GDM1 (cell line): ENCODE measurements around the gene NRP2.

Experiments used
- DNase-seq: peaks from one replicate; lab custom pipeline; 2025; lab: John Stamatoyannopoulos, UW

NRP2 gene

DNA sequence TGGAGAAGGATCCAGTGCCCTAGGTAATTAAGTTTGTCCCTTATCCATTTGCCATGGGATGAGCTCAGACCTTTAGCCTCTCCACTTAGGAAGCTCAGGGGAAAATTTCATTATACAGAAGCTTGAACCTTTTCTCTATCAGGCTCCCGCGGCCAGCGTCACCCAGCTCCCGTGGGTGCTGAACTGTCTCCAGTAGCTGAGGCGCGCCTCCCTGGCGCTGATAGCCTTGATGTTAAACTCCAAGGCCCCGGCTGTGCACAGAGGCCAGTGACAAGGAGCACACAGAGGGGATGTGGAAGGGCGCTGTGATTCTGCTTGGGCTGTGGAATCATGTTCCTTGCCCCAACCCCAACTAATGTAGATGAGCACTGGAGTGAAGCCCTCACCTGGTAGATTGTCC lies 50.8 kb downstream of the NRP2 start:
- DNase-seq, result no peak

DNA sequence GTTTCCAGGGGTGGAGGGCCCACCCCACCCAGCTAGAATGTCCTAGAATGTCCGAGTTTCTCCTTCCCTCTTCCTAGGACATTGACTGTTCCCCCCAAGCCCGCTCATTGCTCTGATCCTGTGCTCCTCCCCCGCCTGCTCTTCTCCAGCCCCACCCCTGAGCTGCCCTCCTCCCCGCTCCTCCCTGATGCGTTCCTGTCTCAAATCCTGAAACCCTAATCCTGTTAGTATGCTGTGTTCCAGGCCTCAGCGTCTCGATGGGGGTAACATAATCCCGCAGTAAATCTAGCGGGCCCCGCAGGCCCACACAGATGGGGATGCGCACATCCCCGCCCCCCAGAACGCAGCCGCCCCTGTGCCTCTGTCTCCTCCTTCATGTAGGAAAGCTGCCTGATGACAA lies 51.3 kb downstream of the NRP2 start:
- DNase-seq, result no peak

- DNase-seq, result peak; percentile 61
These were observed 52.2 kb downstream of the NRP2 start for GRCh38 chr2:205734436-205735037.

DNA sequence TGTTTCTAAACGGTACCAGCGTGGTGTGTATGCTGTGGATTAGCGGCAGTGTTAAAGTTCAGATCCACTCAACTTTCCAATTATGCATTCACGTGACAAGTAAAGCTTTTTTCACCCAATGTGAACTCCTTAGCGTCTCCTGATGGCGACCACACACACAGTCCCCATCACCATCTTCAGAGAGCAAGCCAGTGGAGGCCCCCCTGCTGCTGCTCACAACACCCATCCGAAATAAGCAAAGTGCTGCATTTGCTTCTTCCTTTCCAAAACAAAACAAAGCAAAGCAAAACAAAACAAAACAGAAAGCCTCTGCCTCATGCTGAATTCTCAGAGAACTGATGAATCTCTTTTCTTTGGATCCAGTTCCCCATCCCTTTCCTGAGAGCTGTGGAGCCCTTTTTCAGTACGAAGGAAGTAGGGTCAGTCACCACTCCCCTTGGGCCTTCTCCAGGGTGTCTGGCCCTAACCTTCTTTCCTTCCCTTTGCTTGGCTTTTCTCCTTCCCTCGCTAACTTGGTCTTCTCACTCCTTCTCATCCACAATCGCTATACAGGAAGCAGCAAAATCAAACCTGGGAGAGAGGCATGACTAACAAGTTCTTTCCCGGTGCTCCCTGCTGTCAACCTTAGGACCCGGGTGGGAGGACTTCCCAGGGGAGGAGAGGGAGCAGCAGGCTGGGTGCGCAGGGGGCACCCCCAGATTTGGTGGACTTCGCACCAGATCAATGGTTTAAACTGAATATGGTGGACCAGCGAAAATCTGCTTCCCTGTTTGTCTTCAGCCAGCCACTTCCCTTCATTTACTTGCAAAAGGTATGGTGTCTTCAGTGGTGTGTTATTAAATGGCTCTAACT lies 56.0 kb downstream of the NRP2 start:
- no peak for DNase-seq

DNA sequence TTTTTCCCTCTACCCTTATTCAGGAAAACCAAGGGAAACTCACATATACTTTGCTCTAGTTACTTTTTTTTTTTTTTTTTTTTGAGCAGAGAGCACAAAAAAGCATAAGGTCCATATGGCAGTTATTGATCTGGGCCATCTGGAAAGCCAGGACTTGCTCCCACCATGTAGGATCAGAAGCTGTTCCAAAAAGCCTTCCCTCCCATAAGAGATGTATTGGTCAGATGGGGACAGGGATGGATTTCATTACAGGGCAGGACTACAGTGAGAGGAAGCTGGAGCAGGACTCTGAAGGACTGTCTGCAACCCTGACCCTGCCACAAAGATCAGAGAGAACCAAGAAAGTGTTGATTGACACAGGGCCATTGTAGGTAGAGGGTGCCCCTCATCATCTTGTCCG lies 57.3 kb downstream of the NRP2 start:
- DNase-seq, result no peak

- DNase-seq, result no peak
These were observed 58.1 kb downstream of the NRP2 start for GRCh38 chr2:205740381-205740780.

- no peak for DNase-seq
These were observed 59.1 kb downstream of the NRP2 start for GRCh38 chr2:205741256-205741978.

DNA sequence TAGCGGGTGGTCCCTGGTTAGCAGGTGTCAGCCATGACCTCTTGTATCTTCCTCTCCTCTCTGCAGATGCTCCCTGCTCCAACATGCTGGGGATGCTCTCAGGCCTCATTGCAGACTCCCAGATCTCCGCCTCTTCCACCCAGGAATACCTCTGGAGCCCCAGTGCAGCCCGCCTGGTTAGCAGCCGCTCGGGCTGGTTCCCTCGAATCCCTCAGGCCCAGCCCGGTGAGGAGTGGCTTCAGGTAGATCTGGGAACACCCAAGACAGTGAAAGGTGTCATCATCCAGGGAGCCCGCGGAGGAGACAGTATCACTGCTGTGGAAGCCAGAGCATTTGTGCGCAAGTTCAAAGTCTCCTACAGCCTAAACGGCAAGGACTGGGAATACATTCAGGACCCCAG lies 60.8 kb downstream of the NRP2 start:
- DNase-seq, result no peak

DNA sequence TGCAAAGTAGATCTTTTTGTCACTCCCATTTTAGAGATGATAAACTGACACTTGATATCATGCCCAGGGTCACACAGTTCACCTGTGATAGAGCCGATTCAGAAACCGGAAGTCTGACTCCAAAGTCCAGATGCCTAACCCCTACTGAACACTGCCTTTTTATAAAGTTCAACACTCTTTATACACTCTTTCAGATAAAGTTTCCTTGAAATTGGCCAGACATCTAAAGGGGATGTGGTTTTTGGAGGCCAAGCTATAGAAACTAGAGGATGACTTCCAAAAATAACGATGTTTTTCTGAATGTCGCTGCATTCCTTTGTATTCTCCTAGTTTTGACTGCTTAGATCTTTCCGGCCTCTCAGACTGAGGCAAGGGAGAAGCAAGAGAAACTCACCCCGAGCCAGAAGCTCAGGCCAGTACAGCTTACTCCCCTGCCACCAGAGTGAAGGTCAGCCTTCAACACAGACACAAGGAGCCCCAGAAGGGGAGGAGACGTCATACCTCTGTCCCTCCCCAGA lies 61.8 kb downstream of the NRP2 start:
- DNase-seq, result no peak

- no peak for DNase-seq
These were observed 63.5 kb downstream of the NRP2 start for GRCh38 chr2:205745661-205746419.

DNA sequence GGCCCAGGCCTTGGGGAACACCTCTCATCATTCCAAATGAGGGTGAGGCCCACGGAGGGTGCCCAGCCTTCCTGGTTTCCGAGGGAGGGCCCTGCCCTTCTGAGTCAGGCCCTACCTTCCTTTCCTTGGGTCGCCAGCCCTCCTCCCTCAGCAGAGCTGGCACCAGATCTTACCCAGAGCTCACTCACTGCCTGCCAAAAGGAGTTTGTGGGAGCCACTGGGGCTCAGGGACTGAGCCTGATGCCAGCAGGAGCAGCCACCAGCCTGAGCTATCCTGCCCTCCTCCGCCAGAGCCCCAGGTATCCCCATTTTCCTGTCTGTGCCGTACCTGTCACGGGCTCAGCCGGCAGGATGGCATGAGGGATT lies 64.1 kb downstream of the NRP2 start:
- no peak for DNase-seq

GRCh38 chr2:205747829-205748386 lies 65.6 kb downstream of the NRP2 start:
- no peak for DNase-seq

- no peak for DNase-seq
These were observed 66.3 kb downstream of the NRP2 start for GRCh38 chr2:205748639-205749038.

- DNase-seq, result no peak
These were observed 66.8 kb downstream of the NRP2 start for GRCh38 chr2:205749078-205749477.

DNA sequence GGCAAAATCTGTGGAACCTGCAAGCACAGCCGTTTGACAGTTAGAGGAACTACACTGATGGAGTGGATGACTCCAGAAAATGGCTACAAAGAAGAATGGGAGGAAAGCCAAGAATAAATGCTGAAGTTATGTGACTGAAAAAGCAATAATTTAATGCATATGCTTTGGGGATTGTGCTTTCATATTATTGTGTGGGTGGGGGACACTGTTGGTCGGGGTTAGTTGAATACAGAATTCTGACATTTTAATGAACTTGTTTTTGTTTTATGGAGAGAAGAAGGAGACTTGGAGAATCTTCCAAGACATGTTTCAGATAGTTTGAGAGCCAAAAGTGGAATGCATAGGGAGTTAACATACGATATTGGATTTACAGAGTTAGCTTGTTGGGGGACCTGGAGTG lies 68.5 kb downstream of the NRP2 start:
- DNase-seq, result no peak

- DNase-seq, result no peak
These were observed 69.3 kb downstream of the NRP2 start for GRCh38 chr2:205751569-205752031.

GRCh38 chr2:205752296-205752820 lies 70.1 kb downstream of the NRP2 start:
- DNase-seq, result no peak

GRCh38 chr2:205752924-205753323 lies 70.6 kb downstream of the NRP2 start:
- no peak for DNase-seq

- no peak for DNase-seq
These were observed 72.1 kb downstream of the NRP2 start for GRCh38 chr2:205754285-205754923.

DNA sequence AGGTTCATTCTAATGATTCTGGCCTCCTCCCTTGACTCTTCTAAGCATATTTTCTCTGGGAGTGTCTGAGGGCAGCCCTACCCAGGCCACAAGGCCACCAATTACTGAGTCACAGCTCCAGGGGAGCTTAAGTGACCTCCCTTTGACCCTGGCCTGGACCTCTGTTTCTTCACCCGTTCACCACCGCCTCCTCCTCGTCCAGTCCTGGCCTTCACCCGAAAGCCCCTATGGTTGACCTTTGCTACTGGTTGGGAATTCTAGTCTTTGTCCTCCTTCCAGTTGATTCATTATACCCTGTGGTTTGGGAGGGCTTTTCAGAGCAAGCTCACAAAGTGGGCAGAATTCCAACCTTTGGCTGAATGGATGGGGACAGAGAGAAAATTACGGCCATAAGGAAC lies 72.6 kb downstream of the NRP2 start:
- DNase-seq, result no peak

DNA sequence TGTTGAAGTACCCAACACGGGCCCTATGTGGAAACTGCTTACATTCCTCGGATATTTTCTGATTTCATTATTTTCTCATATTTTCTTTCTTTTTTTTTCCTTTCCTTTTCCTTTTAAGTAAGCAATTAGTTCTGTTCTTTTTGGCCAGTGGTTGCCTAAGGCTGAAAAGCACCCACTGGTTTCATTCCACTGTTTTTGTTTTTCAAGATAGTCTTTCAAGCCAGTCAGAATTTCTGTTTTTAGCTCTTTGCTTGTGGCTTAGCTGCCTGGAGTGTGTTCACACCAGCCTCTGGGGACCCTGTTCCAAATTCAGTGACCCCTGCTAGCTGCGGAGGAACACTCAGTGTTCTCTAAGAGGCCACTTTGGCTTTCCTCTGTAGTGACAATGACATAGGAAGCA lies 73.6 kb downstream of the NRP2 start:
- DNase-seq, result no peak
